ENCODE data around the gene CHMP6. TPM values are rescaled to one million over a fixed set of nuclear protein-coding genes. Genes with fewer than 3 reads are reported as not detected.

CHMP6 gene
- polyA plus RNA-seq, 1 donor from 2014 or later = 35.1 TPM

- no peak overlapping the region for H2AFZ ChIP-seq (ENCODE audit: low read depth, low read length)
- H3F3A ChIP-seq (ENCODE audit: insufficient read depth, low read length, poor library complexity, severe bottlenecking) = no peaks in the 10 kb centered on the region
- peaks cover 78% of the 10 kb centered on the region for H3K79me2 ChIP-seq (replicated peaks; ENCODE audit: insufficient read depth, low read length)
- H3K9me3 ChIP-seq (ENCODE audit: low read length) = no peaks in the 10 kb centered on the region
- H3K27ac ChIP-seq (ENCODE audit: low read length) = no peak overlapping the region
- H3K4me3 ChIP-seq (ENCODE audit: low read length) = no peak overlapping the region
- H3K9ac ChIP-seq (ENCODE audit: low read length) = no peak overlapping the region
- no peaks in the 10 kb centered on the region for H3K27me3 ChIP-seq (ENCODE audit: insufficient read depth, low read depth, low read length)
- no peak overlapping the region for H3K4me2 ChIP-seq (ENCODE audit: low read length)
- no peaks in the 10 kb centered on the region for H3K9me2 ChIP-seq (ENCODE audit: insufficient read depth, low read length)
- no peak for TF ChIP-seq REST (IDR thresholded peaks at IDR 0.05; ENCODE audit: borderline replicate concordance)
- no peak for TF ChIP-seq MXI1 (conservative IDR thresholded peaks at IDR 0.05; ENCODE audit: poor library complexity, severe bottlenecking)
- TF ChIP-seq EP300 (conservative IDR thresholded peaks at IDR 0.05; ENCODE audit: poor library complexity, severe bottlenecking) = no peak
- no peak for TF ChIP-seq CTCF (IDR thresholded peaks at IDR 0.05; ENCODE audit: poor library complexity, severe bottlenecking)
- TF ChIP-seq POLR2AphosphoS5 (IDR thresholded peaks at IDR 0.05) = no peak
- no peak for TF ChIP-seq EZH2 (IDR thresholded peaks at IDR 0.05; ENCODE audit: borderline replicate concordance, insufficient read depth, low read length, poor library complexity, severe bottlenecking)
- TF ChIP-seq TAF1 (IDR thresholded peaks at IDR 0.05; ENCODE audit: low read depth) = no peak
- TF ChIP-seq SMC3 (conservative IDR thresholded peaks at IDR 0.05; ENCODE audit: poor library complexity) = no peak
- no peak for TF ChIP-seq RAD21 (conservative IDR thresholded peaks at IDR 0.05)
- no peaks in the 10 kb centered on the region for H4K20me1 ChIP-seq (ENCODE audit: insufficient read depth)
- H3K36me3 ChIP-seq (ENCODE audit: insufficient read depth, low read length) = no peaks in the 10 kb centered on the region
Measured at GRCh38 chr17:81039096-81039495, 47.5 kb downstream of the CHMP6 start.

GRCh38 chr17:81039854-81040758, 48.5 kb downstream of the CHMP6 start:
- TF ChIP-seq EP300 (conservative IDR thresholded peaks at IDR 0.05; ENCODE audit: poor library complexity, severe bottlenecking) (no peak), SMC3 (conservative IDR thresholded peaks at IDR 0.05; ENCODE audit: poor library complexity) (no peak), CTCF (IDR thresholded peaks at IDR 0.05; ENCODE audit: poor library complexity, severe bottlenecking) (no peak), MXI1 (conservative IDR thresholded peaks at IDR 0.05; ENCODE audit: poor library complexity, severe bottlenecking) (no peak), REST (IDR thresholded peaks at IDR 0.05; ENCODE audit: borderline replicate concordance) (no peak), POLR2AphosphoS5 (IDR thresholded peaks at IDR 0.05) (no peak), EZH2 (IDR thresholded peaks at IDR 0.05; ENCODE audit: borderline replicate concordance, insufficient read depth, low read length, poor library complexity, severe bottlenecking) (no peak), RAD21 (conservative IDR thresholded peaks at IDR 0.05) (no peak), TAF1 (IDR thresholded peaks at IDR 0.05; ENCODE audit: low read depth) (no peak)
- Histone ChIP-seq H3K4me3 (ENCODE audit: low read length) (no peak overlapping the region), H4K20me1 (ENCODE audit: insufficient read depth) (no peaks in the 10 kb centered on the region), H3K79me2 (replicated peaks; ENCODE audit: insufficient read depth, low read length) (peaks cover 83% of the 10 kb centered on the region), H3K36me3 (ENCODE audit: insufficient read depth, low read length) (no peaks in the 10 kb centered on the region), H3K9me2 (ENCODE audit: insufficient read depth, low read length) (no peaks in the 10 kb centered on the region), H3K27me3 (ENCODE audit: insufficient read depth, low read depth, low read length) (no peaks in the 10 kb centered on the region), H3K27ac (ENCODE audit: low read length) (no peak overlapping the region), H3K4me2 (ENCODE audit: low read length) (no peak overlapping the region), H3F3A (ENCODE audit: insufficient read depth, low read length, poor library complexity, severe bottlenecking) (no peaks in the 10 kb centered on the region), H3K9me3 (ENCODE audit: low read length) (no peaks in the 10 kb centered on the region), H2AFZ (ENCODE audit: low read depth, low read length) (no peak overlapping the region), H3K9ac (ENCODE audit: low read length) (no peak overlapping the region)

All from neural cell (in vitro differentiated cells).